Epithelial cell of esophagus (primary cell): ENCODE measurements around the gene TTC24.
A peak's percentile ranks its signal among the peaks of the same experiment; 100 is the strongest.

Experiments
- DNase-seq: peaks from one replicate; pipeline ENCODE4 v3.0.0; 2010; ENCODE audit warnings: low read depth
- H3K4me3 ChIP-seq: 2 replicates; pipeline ENCODE4 v1.5.1; 2011; ENCODE audit warnings: mild to moderate bottlenecking, low read length, control low read depth
- CTCF ChIP-seq: IDR thresholded peaks from 2 replicates; pipeline ENCODE4 v1.5.1; 2011; ENCODE audit warnings: low read depth, mild to moderate bottlenecking, low read length, control low read depth, inconsistent platforms; ENCODE audit not compliant: insufficient read depth; ENCODE audit errors: missing control alignments

TTC24 gene

GRCh38 chr1:156577550-156577949 is 2.0 kb upstream of the TTC24 start:
- TF ChIP-seq CTCF: no peak

GRCh38 chr1:156578055-156578454 is 1.5 kb upstream of the TTC24 start:
- TF ChIP-seq CTCF: no peak
- DNase-seq: no peak
- no peak overlapping the region for H3K4me3 ChIP-seq

More at GRCh38 chr1:156577550-156577949, 2.0 kb upstream of the TTC24 start:
- DNase-seq: no peak
- H3K4me3 ChIP-seq: no peak overlapping the region

- no peak for DNase-seq
- TF ChIP-seq CTCF: no peak
- no peak overlapping the region for H3K4me3 ChIP-seq
These were observed 2.3 kb downstream of the TTC24 start for GRCh38 chr1:156581661-156582387.

- no peak for TF ChIP-seq CTCF
- no peak for DNase-seq
- H3K4me3 ChIP-seq: no peak overlapping the region
These were observed 3.0 kb downstream of the TTC24 start for GRCh38 chr1:156582388-156583017.

GRCh38 chr1:156583821-156584622 is 4.5 kb downstream of the TTC24 start:
- peak; percentile 88 for DNase-seq
- peak; percentile 94 for TF ChIP-seq CTCF
- no peak overlapping the region for H3K4me3 ChIP-seq

- TF ChIP-seq CTCF: no peak
- DNase-seq: no peak
- H3K4me3 ChIP-seq: no peak overlapping the region
These were observed 5.3 kb downstream of the TTC24 start for GRCh38 chr1:156584813-156585212.
